ENCODE data around the gene NHLRC4. TPM values are rescaled to one million over a fixed set of nuclear protein-coding genes. Genes with fewer than 3 reads are reported as not detected.
A peak's percentile ranks its signal among the peaks of the same experiment; 100 is the strongest.

Gene NHLRC4
- total and polyA plus RNA-seq, 8 donors: 0.35 to 1.4 (median 0.92) TPM; not detected in 3

GRCh38 chr16:572865-573650, 6.3 kb downstream of the NHLRC4 start:
- TF ChIP-seq EP300 (IDR thresholded peaks at IDR 0.05): no peak
- TF ChIP-seq, protein P1, sequence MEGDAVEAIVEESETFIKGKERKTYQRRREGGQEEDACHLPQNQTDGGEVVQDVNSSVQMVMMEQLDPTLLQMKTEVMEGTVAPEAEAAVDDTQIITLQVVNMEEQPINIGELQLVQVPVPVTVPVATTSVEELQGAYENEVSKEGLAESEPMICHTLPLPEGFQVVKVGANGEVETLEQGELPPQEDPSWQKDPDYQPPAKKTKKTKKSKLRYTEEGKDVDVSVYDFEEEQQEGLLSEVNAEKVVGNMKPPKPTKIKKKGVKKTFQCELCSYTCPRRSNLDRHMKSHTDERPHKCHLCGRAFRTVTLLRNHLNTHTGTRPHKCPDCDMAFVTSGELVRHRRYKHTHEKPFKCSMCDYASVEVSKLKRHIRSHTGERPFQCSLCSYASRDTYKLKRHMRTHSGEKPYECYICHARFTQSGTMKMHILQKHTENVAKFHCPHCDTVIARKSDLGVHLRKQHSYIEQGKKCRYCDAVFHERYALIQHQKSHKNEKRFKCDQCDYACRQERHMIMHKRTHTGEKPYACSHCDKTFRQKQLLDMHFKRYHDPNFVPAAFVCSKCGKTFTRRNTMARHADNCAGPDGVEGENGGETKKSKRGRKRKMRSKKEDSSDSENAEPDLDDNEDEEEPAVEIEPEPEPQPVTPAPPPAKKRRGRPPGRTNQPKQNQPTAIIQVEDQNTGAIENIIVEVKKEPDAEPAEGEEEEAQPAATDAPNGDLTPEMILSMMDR (IDR thresholded peaks at IDR 0.05): no peak
- TF ChIP-seq POLR2A (IDR thresholded peaks at IDR 0.05): no peak
- no peak for TF ChIP-seq POLR2AphosphoS5 (IDR thresholded peaks at IDR 0.05)
- DNase-seq: no peak
- 78 to 88% (median 83%) methylated on average over 19 to 27 of the region's 27 CpGs for WGBS, 5 donors
- Histone ChIP-seq H3K9me3 (no peaks in the 10 kb centered on the region), H3K36me3 (peaks cover 11 to 43% (median 31%) of the 10 kb centered on the region in 4 donors), H3K27ac (no peak overlapping the region), H3K27me3 (no peaks in the 10 kb centered on the region), H3K4me1 (peaks cover 17 to 57% (median 41%) of the 10 kb centered on the region in 4 donors), H3K4me3 (no peak overlapping the region)
- intact Hi-C loops (cut with DNase I; ENCODE audit: low total_unique reads): loop anchor here (10.0 kb wide), 1 partner anchor 82 kb away; no protein-coding TSS in a partner anchor

- Histone ChIP-seq H3K9me3 (no peaks in the 10 kb centered on the region), H3K27me3 (no peaks in the 10 kb centered on the region), H3K27ac (no peak overlapping the region), H3K4me1 (peaks cover 7 to 53% (median 40%) of the 10 kb centered on the region in 4 donors), H3K36me3 (peaks cover 11 to 43% (median 31%) of the 10 kb centered on the region in 4 donors), H3K4me3 (no peak overlapping the region)
- intact Hi-C loops (cut with DNase I; ENCODE audit: low total_unique reads): loop anchor here (10.0 kb wide), 1 partner anchor 81 kb away; no protein-coding TSS in a partner anchor
- no peak for TF ChIP-seq POLR2AphosphoS5 (IDR thresholded peaks at IDR 0.05)
- no peak for TF ChIP-seq EP300 (IDR thresholded peaks at IDR 0.05)
- TF ChIP-seq POLR2A (IDR thresholded peaks at IDR 0.05): no peak
- TF ChIP-seq, protein P1 (IDR thresholded peaks at IDR 0.05): no peak
- peak in 1 of 2 donors; percentile 58 for DNase-seq
- WGBS, 5 donors: 82 to 92% (median 88%) methylated on average over 29 to 46 of the region's 46 CpGs
Observed at GRCh38 chr16:574021-574760, 7.4 kb downstream of the NHLRC4 start.

GRCh38 chr16:575354-576196, 8.8 kb downstream of the NHLRC4 start:
- intact Hi-C loops (cut with DNase I; ENCODE audit: low total_unique reads): loop anchor here (10.0 kb wide), 1 partner anchor 79 kb away; no protein-coding TSS in a partner anchor
- no peaks in the 10 kb centered on the region for H3K9me3 ChIP-seq
- no peaks in the 10 kb centered on the region for H3K27me3 ChIP-seq
- no peak overlapping the region for H3K4me3 ChIP-seq
- H3K36me3 ChIP-seq: peaks cover 11 to 48% (median 35%) of the 10 kb centered on the region in 4 donors
- no peak for DNase-seq
- no peak for TF ChIP-seq POLR2AphosphoS5 (IDR thresholded peaks at IDR 0.05)
- no peak for TF ChIP-seq POLR2A (IDR thresholded peaks at IDR 0.05)
- TF ChIP-seq, protein P1 (IDR thresholded peaks at IDR 0.05): no peak
- TF ChIP-seq EP300 (IDR thresholded peaks at IDR 0.05): no peak
- H3K27ac ChIP-seq: no peak overlapping the region
- H3K4me1 ChIP-seq: peaks cover 3 to 46% (median 33%) of the 10 kb centered on the region in 4 donors
- WGBS, 5 donors: 65 to 81% (median 70%) methylated on average over 23 to 36 of the region's 36 CpGs

Measured in stomach (tissue), 9 donors.